Measurements from ENCODE around the gene HYAL3.

DNA sequence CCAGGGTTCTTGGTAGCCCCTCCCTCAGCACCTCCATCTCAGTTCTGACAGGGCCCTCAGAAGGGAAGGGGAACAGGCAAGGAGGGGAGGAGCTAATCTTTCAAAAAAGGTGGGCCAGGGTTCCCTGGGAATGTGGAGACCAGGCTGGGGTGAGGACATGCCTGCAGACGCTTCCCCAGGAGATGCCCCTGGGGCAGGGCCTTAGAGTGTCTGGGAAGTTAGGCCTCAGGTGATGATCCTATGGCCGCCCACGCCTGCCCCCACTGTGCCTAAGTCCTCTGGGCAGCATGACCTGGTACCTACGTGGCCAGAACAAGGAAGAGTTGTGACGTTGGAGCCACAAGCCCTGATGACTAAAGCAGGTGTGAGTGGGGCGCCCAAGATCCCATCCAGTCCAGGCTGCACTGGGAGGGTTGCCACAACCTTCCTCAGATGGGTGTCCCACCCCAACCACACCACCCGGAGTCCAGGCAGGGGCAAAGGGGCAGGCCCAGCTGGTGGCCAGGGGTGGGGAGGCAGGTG lies 34.2 kb downstream of the HYAL3 start:
- TF ChIP-seq, protein P1, sequence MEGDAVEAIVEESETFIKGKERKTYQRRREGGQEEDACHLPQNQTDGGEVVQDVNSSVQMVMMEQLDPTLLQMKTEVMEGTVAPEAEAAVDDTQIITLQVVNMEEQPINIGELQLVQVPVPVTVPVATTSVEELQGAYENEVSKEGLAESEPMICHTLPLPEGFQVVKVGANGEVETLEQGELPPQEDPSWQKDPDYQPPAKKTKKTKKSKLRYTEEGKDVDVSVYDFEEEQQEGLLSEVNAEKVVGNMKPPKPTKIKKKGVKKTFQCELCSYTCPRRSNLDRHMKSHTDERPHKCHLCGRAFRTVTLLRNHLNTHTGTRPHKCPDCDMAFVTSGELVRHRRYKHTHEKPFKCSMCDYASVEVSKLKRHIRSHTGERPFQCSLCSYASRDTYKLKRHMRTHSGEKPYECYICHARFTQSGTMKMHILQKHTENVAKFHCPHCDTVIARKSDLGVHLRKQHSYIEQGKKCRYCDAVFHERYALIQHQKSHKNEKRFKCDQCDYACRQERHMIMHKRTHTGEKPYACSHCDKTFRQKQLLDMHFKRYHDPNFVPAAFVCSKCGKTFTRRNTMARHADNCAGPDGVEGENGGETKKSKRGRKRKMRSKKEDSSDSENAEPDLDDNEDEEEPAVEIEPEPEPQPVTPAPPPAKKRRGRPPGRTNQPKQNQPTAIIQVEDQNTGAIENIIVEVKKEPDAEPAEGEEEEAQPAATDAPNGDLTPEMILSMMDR (IDR thresholded peaks at IDR 0.05; ENCODE audit: insufficient read depth, low read length, poor library complexity, severe bottlenecking): no peak
- TF ChIP-seq EZH2phosphoT487 (conservative IDR thresholded peaks at IDR 0.05; ENCODE audit: low read length): no peak
